HG03280 (cell line): Measurements from ENCODE around the gene NAALADL2.

Experiments
- ATAC-seq: cut with Tn5 transposase; IDR thresholded peaks from one replicate; pipeline ENCODE4 v1.9.1; 2021; ENCODE audit warnings: mild to moderate bottlenecking, moderate library complexity; ENCODE audit not compliant: unreplicated experiment

Gene NAALADL2

GRCh38 chr3:174859114-174859735, at the start of gene NAALADL2:
Gene NAALADL2 (plus strand): TSS chr3:174859334.
- no peak for ATAC-seq

GRCh38 chr3:174810254-174810653, 48.9 kb upstream of the NAALADL2 start:
- ATAC-seq = no peak

- ATAC-seq = no peak
Observed at GRCh38 chr3:174812172-174812862, 46.8 kb upstream of the NAALADL2 start.

- no peak for ATAC-seq
Observed at GRCh38 chr3:174815750-174816149, 43.4 kb upstream of the NAALADL2 start.

GRCh38 chr3:174820885-174821284, 38.2 kb upstream of the NAALADL2 start:
- no peak for ATAC-seq

- ATAC-seq = no peak
Observed at GRCh38 chr3:174821477-174821876, 37.7 kb upstream of the NAALADL2 start.

GRCh38 chr3:174822320-174822719, 36.8 kb upstream of the NAALADL2 start:
- no peak for ATAC-seq

- no peak for ATAC-seq
Observed at GRCh38 chr3:174826069-174826468, 33.1 kb upstream of the NAALADL2 start.

- no peak for ATAC-seq
Observed at GRCh38 chr3:174844746-174845145, 14.4 kb upstream of the NAALADL2 start.

GRCh38 chr3:174846055-174846454, 13.1 kb upstream of the NAALADL2 start:
- no peak for ATAC-seq

GRCh38 chr3:174854987-174855386, 4.1 kb upstream of the NAALADL2 start:
- ATAC-seq = no peak

- ATAC-seq = no peak
Observed at GRCh38 chr3:174857301-174857700, 1.8 kb upstream of the NAALADL2 start.

GRCh38 chr3:174858353-174858752, 781 bp upstream of the NAALADL2 start:
- no peak for ATAC-seq

GRCh38 chr3:174859756-174860155, 622 bp downstream of the NAALADL2 start:
- no peak for ATAC-seq

- no peak for ATAC-seq
Observed at GRCh38 chr3:174862101-174862500, 3.0 kb downstream of the NAALADL2 start.

- no peak for ATAC-seq
Observed at GRCh38 chr3:174862666-174863065, 3.5 kb downstream of the NAALADL2 start.

- ATAC-seq = no peak
Observed at GRCh38 chr3:174863488-174863887, 4.4 kb downstream of the NAALADL2 start.

GRCh38 chr3:174869448-174869847, 10.3 kb downstream of the NAALADL2 start:
- ATAC-seq = no peak

GRCh38 chr3:174873832-174874657, 14.9 kb downstream of the NAALADL2 start:
- no peak for ATAC-seq

- no peak for ATAC-seq
Observed at GRCh38 chr3:174882789-174883188, 23.7 kb downstream of the NAALADL2 start.

GRCh38 chr3:174883881-174884675, 24.9 kb downstream of the NAALADL2 start:
- ATAC-seq = no peak
